Smooth muscle cell (in vitro differentiated cells): ENCODE data around the gene ADAT1. TPM values are rescaled to one million over a fixed set of nuclear protein-coding genes. Genes with fewer than 3 reads are reported as not detected.

ENCODE experiments used
- DNase-seq: peaks from one replicate; lab custom pipeline; 2025; ENCODE audit not compliant: unreplicated experiment; lab: John Stamatoyannopoulos, UW
- H2AFZ ChIP-seq: fragments of 200-600 bp; sonication (generic); 2 replicates; pipeline ENCODE4 v1.6.0; 2016; ENCODE audit warnings: antibody characterized with exemption, low read depth, mild to moderate bottlenecking
- H3F3A ChIP-seq: fragments of 200-600 bp; sonication (generic); 2 replicates; pipeline ENCODE4 v1.6.0; 2017; ENCODE audit warnings: antibody characterized with exemption, low read depth
- H3K27ac ChIP-seq: fragments of 200-600 bp; sonication (generic); 2 replicates; pipeline ENCODE4 v1.5.1; 2016; ENCODE audit warnings: low read depth, mild to moderate bottlenecking
- H3K27me3 ChIP-seq: fragments of 200-600 bp; sonication (generic); 2 replicates; pipeline ENCODE4 v1.6.1; 2016; ENCODE audit warnings: low read depth, mild to moderate bottlenecking
- H3K36me3 ChIP-seq: fragments of 200-600 bp; sonication (generic); 2 replicates; pipeline ENCODE4 v1.5.1; 2016; ENCODE audit warnings: low read depth
- H3K4me1 ChIP-seq: fragments of 200-600 bp; sonication (generic); 2 replicates; pipeline ENCODE4 v1.5.1; 2016; ENCODE audit warnings: low read depth
- H3K4me2 ChIP-seq: fragments of 200-600 bp; sonication (generic); 2 replicates; pipeline ENCODE4 v1.6.0; 2016; ENCODE audit warnings: mild to moderate bottlenecking
- H3K4me3 ChIP-seq: fragments of 200-600 bp; sonication (generic); 2 replicates; pipeline ENCODE4 v1.5.1; 2016; ENCODE audit warnings: mild to moderate bottlenecking
- H3K79me2 ChIP-seq: fragments of 200-600 bp; sonication (generic); 2 replicates; pipeline ENCODE4 v1.6.0; 2016; ENCODE audit warnings: low read depth, mild to moderate bottlenecking
- H3K9ac ChIP-seq: fragments of 200-600 bp; sonication (generic); 2 replicates; pipeline ENCODE4 v1.6.0; 2016; ENCODE audit warnings: low read depth
- H3K9me3 ChIP-seq: fragments of 200-600 bp; sonication (generic); replicated peaks from 2 replicates; pipeline ENCODE4 v1.5.1; 2016; ENCODE audit warnings: low read depth
- H4K20me1 ChIP-seq: fragments of 200-600 bp; sonication (generic); 2 replicates; pipeline ENCODE4 v1.6.0; 2016; ENCODE audit warnings: low read depth
- CTCF ChIP-seq: fragments of 200-600 bp; sonication (generic); IDR thresholded peaks from 2 replicates; pipeline ENCODE4 v1.5.1; 2017; ENCODE audit warnings: borderline replicate concordance, mild to moderate bottlenecking, antibody characterized with exemption; ENCODE audit not compliant: insufficient read depth, poor library complexity, severe bottlenecking
- WGBS: methylation state at CpG from one replicate; pipeline ENCODE4 v1.1.7; 2016; ENCODE audit warnings: low lambda C conversion rate; 5-methylcytosine and 5-hydroxymethylcytosine counted together
- polyA plus RNA-seq: library from polyadenylated mRNA; unstranded; fragments of >200 nt; fragmentation: Nextera tagmentation; extraction: Ambion mirVana; gene quantifications from 2 replicates; pipeline ENCODE4 v1.2.1, GENCODE V29; 2016
- total RNA-seq: library from RNA; depleted of rRNA; stranded (reverse); fragments of >200 nt; gene quantifications from 2 replicates; pipeline ENCODE4 v1.2.3, GENCODE V29; 2014

The ADAT1 gene
- total and polyA plus RNA-seq, 2 experiments from 2014 or later = 13.4 to 27.8 TPM

DNA sequence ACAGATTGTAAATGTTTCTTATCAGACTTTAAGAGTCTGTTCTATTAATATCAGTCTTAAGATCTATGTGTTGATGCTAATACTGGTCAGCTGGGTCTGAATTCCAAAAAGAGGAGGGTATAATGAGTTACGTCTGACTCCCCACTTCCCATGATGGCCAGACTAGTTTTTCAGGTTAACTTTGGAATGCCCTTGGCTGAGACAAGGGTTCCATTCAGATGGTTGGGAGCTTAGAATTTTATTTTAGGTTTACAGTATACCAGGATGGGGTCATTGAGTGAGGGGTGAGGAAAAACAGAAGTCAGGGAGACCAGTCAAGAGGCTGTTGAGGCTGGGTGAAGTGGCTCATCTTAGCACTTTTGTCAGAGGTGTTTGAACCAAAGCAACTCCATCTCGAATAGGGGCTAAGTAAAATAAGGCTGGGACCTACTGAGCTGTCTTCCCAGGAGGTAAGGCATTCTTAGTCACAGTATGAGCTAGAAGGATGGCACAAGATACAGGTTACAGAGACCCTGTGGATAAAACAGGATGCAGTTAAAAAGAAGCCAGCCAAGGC, 64.2 kb downstream of the ADAT1 start:
- H3K9me3 ChIP-seq = no peaks in the 10 kb centered on the region
- DNase-seq = no peak
- H3K4me1 ChIP-seq = peaks cover 11% of the 10 kb centered on the region
- no peak overlapping the region for H3K4me2 ChIP-seq
- H3K79me2 ChIP-seq = peaks cover 4% of the 10 kb centered on the region
- no peak overlapping the region for H2AFZ ChIP-seq
- H3K9ac ChIP-seq = no peak overlapping the region
- no peaks in the 10 kb centered on the region for H3K36me3 ChIP-seq
- H4K20me1 ChIP-seq = no peaks in the 10 kb centered on the region
- H3K4me3 ChIP-seq = no peak overlapping the region
- 57% methylated on average over 2 of the region's 2 CpGs for WGBS
- no peak for TF ChIP-seq CTCF
- no peaks in the 10 kb centered on the region for H3F3A ChIP-seq
- H3K27me3 ChIP-seq = no peaks in the 10 kb centered on the region
- peak overlapping the region; percentile 55 for H3K27ac ChIP-seq

DNA sequence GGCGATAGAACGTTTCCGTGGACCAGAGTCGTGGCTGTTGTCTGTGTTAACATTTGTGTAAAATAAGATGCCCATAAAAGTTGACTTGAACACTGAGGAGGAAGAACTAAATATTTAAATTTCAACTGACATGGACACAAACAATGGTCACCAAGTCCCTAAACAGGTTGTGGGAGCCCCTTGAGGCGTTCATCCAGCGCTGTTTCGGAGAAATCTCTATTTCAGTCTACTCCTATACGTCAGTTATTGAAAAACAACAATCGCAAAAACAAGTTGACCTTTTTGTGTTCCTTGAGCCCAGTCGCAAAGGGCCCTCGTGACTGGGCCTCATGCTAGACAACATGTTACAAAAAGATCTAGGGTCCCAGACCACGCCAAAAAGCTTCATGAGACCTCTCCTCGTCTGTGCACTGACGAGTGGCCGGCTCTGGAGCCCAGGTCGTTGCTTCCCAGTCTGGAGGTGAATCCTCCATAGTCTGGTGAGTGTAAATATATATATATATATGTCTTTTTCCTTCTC, 66.6 kb downstream of the ADAT1 start:
- Histone ChIP-seq H3K9me3 (no peaks in the 10 kb centered on the region), H3K27ac (peak overlapping the region; percentile 85), H3K79me2 (peaks cover 5% of the 10 kb centered on the region), H3K27me3 (no peaks in the 10 kb centered on the region), H2AFZ (peak overlapping the region; percentile 92), H4K20me1 (no peaks in the 10 kb centered on the region), H3K9ac (peak overlapping the region; percentile 48), H3K4me1 (peaks cover 11% of the 10 kb centered on the region), H3K36me3 (no peaks in the 10 kb centered on the region), H3F3A (no peaks in the 10 kb centered on the region), H3K4me3 (peak overlapping the region; percentile 57), H3K4me2 (peak overlapping the region; percentile 95)
- TF ChIP-seq CTCF = no peak
- 44% methylated on average over 16 of the region's 16 CpGs for WGBS
- no peak for DNase-seq

DNA sequence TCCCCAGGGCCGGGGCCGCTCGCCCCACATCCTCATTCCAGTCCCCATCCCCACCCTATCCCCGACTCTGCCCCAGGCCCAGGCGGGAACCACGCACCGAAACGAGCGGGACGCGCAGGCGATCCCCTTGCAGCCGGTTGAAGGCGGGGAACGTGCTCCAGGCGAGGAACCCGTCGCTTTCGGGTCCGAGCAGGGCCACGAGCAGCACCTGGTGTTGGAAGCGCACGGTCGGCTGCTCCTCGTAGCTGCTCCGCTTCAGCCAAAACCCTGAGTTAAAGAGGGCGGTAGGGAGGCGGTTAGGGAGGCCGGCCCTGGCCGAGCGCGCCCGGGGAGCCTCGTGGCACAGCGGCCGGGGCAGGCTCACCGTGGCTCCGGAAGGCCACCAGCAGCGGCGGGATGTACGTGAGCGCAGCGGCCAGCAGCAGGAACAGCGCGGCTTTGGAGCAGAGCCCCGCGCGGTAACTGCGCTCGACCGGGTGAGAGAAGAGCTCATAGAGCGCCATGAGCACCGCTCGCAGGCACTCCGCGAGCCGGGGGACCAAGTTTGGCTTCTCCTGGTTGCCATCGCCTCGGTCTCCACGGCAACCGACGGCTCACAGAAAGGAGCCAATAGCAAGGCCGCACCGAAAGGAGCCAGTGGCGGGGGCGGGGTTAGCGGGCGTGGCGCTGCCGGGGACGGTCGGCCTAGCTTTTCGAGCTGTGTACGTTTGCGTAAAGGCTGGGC, 67.2 kb downstream of the ADAT1 start, which contains the start of gene TMEM231:
TMEM231 (minus strand) TSS at position 546 of the 724 bp plus-strand sequence; CDS start at position 503, 43 bp downstream.
- H3K9me3 ChIP-seq = no peaks in the 10 kb centered on the region
- peak within 1 kb of the TSS; percentile 92 for H2AFZ ChIP-seq
- no peaks in the 10 kb centered on the region for H3K27me3 ChIP-seq
- peak within 1 kb of the TSS; percentile 95 for H3K4me2 ChIP-seq
- H4K20me1 ChIP-seq = no peaks in the 10 kb centered on the region
- H3K79me2 ChIP-seq = peaks cover 5% of the 10 kb centered on the region
- peak within 1 kb of the TSS; percentile 85 for H3K27ac ChIP-seq
- no peak for TF ChIP-seq CTCF
- no peaks in the 10 kb centered on the region for H3K36me3 ChIP-seq
- H3K4me3 ChIP-seq = peak within 1 kb of the TSS; percentile 57
- DNase-seq = peak; percentile 82
- under 1% methylated on average over 74 of the region's 75 CpGs for WGBS
- H3K4me1 ChIP-seq = peaks cover 11% of the 10 kb centered on the region
- no peaks in the 10 kb centered on the region for H3F3A ChIP-seq
- peak within 1 kb of the TSS; percentile 48 for H3K9ac ChIP-seq
